GM23248 (cell line): ENCODE measurements around the gene CDCA5.

Experiments used
- EZH2 ChIP-seq: fragments of 200-600 bp; sonication (generic); IDR thresholded peaks from 2 replicates; pipeline ENCODE4 v1.6.1; 2018; ENCODE audit warnings: antibody characterized with exemption, mild to moderate bottlenecking; ENCODE audit not compliant: insufficient read depth, poor library complexity, severe bottlenecking
- EZH2phosphoT487 ChIP-seq: fragments of 200-600 bp; sonication (generic); IDR thresholded peaks from 2 replicates; pipeline ENCODE4 v1.6.1; 2018; ENCODE audit warnings: antibody characterized with exemption, moderate library complexity, mild to moderate bottlenecking, low read depth; ENCODE audit not compliant: insufficient read depth

DNA sequence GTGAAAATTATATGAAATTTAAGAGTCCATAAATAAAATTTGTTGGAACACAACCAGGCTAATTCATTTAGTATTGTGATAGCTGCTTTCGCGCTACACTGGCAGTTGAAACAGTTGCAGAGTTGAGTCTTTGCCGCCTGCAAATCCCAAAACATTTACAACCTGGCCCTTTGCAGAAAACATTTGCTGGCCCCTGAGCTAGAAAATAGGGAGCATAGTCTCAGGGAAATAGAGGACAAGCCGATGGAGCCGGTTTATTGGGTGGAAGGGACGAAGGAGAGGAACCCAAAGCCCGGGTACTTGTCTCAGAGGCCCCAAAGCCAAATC is 43.4 kb downstream of the CDCA5 start:
- TF ChIP-seq EZH2 (no peak), EZH2phosphoT487 (no peak)
